Stimulated activated naive CD8-positive, alpha-beta T cell treated with anti-CD3 and anti-CD28 coated beads, Interleukin-15, amount 100 ng/mL, for 72 hours (primary cell): Measurements from ENCODE around the gene APBB1.

Source experiments
- ATAC-seq: fragments of 150-1000 bp; cut with Tn5 transposase; 2 replicates; pipeline ENCODE4 v1.10.0; 2021; ENCODE audit warnings: mild to moderate bottlenecking, moderate library complexity
- DNase-seq, 2 donors: peaks; one replicate each; pipeline ENCODE4 v3.0.0; 2021 to 2022
- H3K27ac Mint-ChIP-seq, 2 donors: one replicate each; pipeline ENCODE4 v1.8.0; 2022; ENCODE audit warnings: mild to moderate bottlenecking in 2 of 2, mixed read lengths in 2 of 2, moderate library complexity in 2 of 2
- H3K27me3 Mint-ChIP-seq: one replicate; pipeline ENCODE4 v1.8.0; 2022; ENCODE audit warnings: mixed read lengths
- H3K4me1 Mint-ChIP-seq: one replicate; pipeline ENCODE4 v1.8.0; 2022; ENCODE audit warnings: mild to moderate bottlenecking, mixed read lengths
- H3K4me3 Mint-ChIP-seq, 2 donors: one replicate each; pipeline ENCODE4 v1.8.0; 2022; ENCODE audit warnings: mild to moderate bottlenecking in 2 of 2, mixed read lengths in 2 of 2, moderate library complexity in 1 of 2
- H3K9me3 Mint-ChIP-seq, 2 donors: one replicate each; pipeline ENCODE4 v1.8.0; 2022; ENCODE audit warnings: mixed read lengths in 2 of 2

Gene APBB1

GRCh38 chr11:6419009-6419631 is at the start of gene APBB1:
TSS of gene APBB1 (minus strand) at chr11:6419094. CDS start at chr11:6411347, 7,747 bp downstream.
- DNase-seq, result peak; percentile 66 to 69
- Mint-ChIP-seq H3K9me3 (no peaks in the 10 kb centered on the region), H3K4me3 (peak within 1 kb of the TSS; percentile 72 to 79), H3K4me1 (no peaks in the 10 kb centered on the region), H3K27me3 (peaks cover 17% of the 10 kb centered on the region), H3K27ac (peak within 1 kb of the TSS; percentile 3 to 69)
- peak; percentile 62 for ATAC-seq

GRCh38 chr11:6459099-6459450 is 40.2 kb upstream of the APBB1 start:
- H3K9me3 Mint-ChIP-seq, result no peaks in the 10 kb centered on the region
- no peak overlapping the region for H3K27ac Mint-ChIP-seq
- H3K4me3 Mint-ChIP-seq, result no peak overlapping the region
- no peak for DNase-seq
- ATAC-seq, result no peak
- H3K27me3 Mint-ChIP-seq, result no peaks in the 10 kb centered on the region
- no peaks in the 10 kb centered on the region for H3K4me1 Mint-ChIP-seq

- Mint-ChIP-seq H3K9me3 (no peaks in the 10 kb centered on the region), H3K4me1 (no peaks in the 10 kb centered on the region), H3K4me3 (no peak overlapping the region), H3K27ac (peak overlapping the region in 1 of 2 donors; percentile 37), H3K27me3 (no peaks in the 10 kb centered on the region)
- no peak for ATAC-seq
- DNase-seq, result no peak
Measured at GRCh38 chr11:6458352-6459098, 39.6 kb upstream of the APBB1 start.

- Mint-ChIP-seq H3K9me3 (no peaks in the 10 kb centered on the region), H3K27me3 (no peaks in the 10 kb centered on the region), H3K27ac (no peak overlapping the region), H3K4me1 (no peaks in the 10 kb centered on the region), H3K4me3 (no peak overlapping the region)
- ATAC-seq (peak; percentile 35), DNase-seq (no peak)
Measured at GRCh38 chr11:6457581-6458320, 38.9 kb upstream of the APBB1 start.

GRCh38 chr11:6456361-6457073 is 37.6 kb upstream of the APBB1 start:
- no peak overlapping the region for H3K4me3 Mint-ChIP-seq
- ATAC-seq, result peak; percentile 36
- no peaks in the 10 kb centered on the region for H3K4me1 Mint-ChIP-seq
- no peaks in the 10 kb centered on the region for H3K9me3 Mint-ChIP-seq
- DNase-seq, result no peak
- H3K27ac Mint-ChIP-seq, result no peak overlapping the region
- H3K27me3 Mint-ChIP-seq, result no peaks in the 10 kb centered on the region

- DNase-seq (no peak), ATAC-seq (no peak)
- Mint-ChIP-seq H3K27ac (no peak overlapping the region), H3K4me3 (no peak overlapping the region), H3K4me1 (no peaks in the 10 kb centered on the region), H3K9me3 (no peaks in the 10 kb centered on the region), H3K27me3 (no peaks in the 10 kb centered on the region)
Measured at GRCh38 chr11:6455070-6455469, 36.2 kb upstream of the APBB1 start.

- Mint-ChIP-seq H3K4me1 (no peaks in the 10 kb centered on the region), H3K27ac (no peak overlapping the region), H3K4me3 (no peak overlapping the region), H3K9me3 (no peaks in the 10 kb centered on the region), H3K27me3 (no peaks in the 10 kb centered on the region)
- DNase-seq (no peak), ATAC-seq (no peak)
Measured at GRCh38 chr11:6453152-6453551, 34.3 kb upstream of the APBB1 start.

- H3K4me1 Mint-ChIP-seq, result no peaks in the 10 kb centered on the region
- no peak for ATAC-seq
- no peak for DNase-seq
Measured at GRCh38 chr11:6452219-6452618, 33.3 kb upstream of the APBB1 start.

GRCh38 chr11:6448574-6448973 is 29.7 kb upstream of the APBB1 start:
- ATAC-seq (peak; percentile 54), DNase-seq (no peak)
- Mint-ChIP-seq H3K27ac (no peak overlapping the region), H3K4me1 (no peaks in the 10 kb centered on the region), H3K9me3 (no peaks in the 10 kb centered on the region), H3K27me3 (no peaks in the 10 kb centered on the region), H3K4me3 (no peak overlapping the region)

More at GRCh38 chr11:6452219-6452618, 33.3 kb upstream of the APBB1 start:
- Mint-ChIP-seq H3K27ac (no peak overlapping the region), H3K9me3 (no peaks in the 10 kb centered on the region), H3K27me3 (no peaks in the 10 kb centered on the region), H3K4me3 (no peak overlapping the region)

- peak; percentile 79 for ATAC-seq
- no peaks in the 10 kb centered on the region for H3K9me3 Mint-ChIP-seq
- H3K4me1 Mint-ChIP-seq, result no peaks in the 10 kb centered on the region
- DNase-seq, result peak; percentile 47 to 48
- H3K27ac Mint-ChIP-seq, result no peak overlapping the region
- no peaks in the 10 kb centered on the region for H3K27me3 Mint-ChIP-seq
- no peak overlapping the region for H3K4me3 Mint-ChIP-seq
Measured at GRCh38 chr11:6443269-6444003, 24.5 kb upstream of the APBB1 start.

GRCh38 chr11:6442441-6442840 is 23.5 kb upstream of the APBB1 start:
- no peaks in the 10 kb centered on the region for H3K4me1 Mint-ChIP-seq
- no peak overlapping the region for H3K4me3 Mint-ChIP-seq
- H3K27ac Mint-ChIP-seq, result no peak overlapping the region
- DNase-seq (no peak), ATAC-seq (no peak)
- no peaks in the 10 kb centered on the region for H3K9me3 Mint-ChIP-seq
- no peaks in the 10 kb centered on the region for H3K27me3 Mint-ChIP-seq

GRCh38 chr11:6440906-6441358 is 22.0 kb upstream of the APBB1 start, which contains the start of gene HPX:
TSS of gene HPX (minus strand) at chr11:6440987. CDS start at chr11:6440963, 24 bp downstream.
- H3K9me3 Mint-ChIP-seq, result no peaks in the 10 kb centered on the region
- ATAC-seq, result no peak
- no peak within 1 kb of the TSS for H3K4me3 Mint-ChIP-seq
- H3K27me3 Mint-ChIP-seq, result no peaks in the 10 kb centered on the region
- H3K27ac Mint-ChIP-seq, result no peak within 1 kb of the TSS
- no peak for DNase-seq
- no peaks in the 10 kb centered on the region for H3K4me1 Mint-ChIP-seq

GRCh38 chr11:6438979-6439571 is 20.2 kb upstream of the APBB1 start:
- H3K4me1 Mint-ChIP-seq, result no peaks in the 10 kb centered on the region
- H3K4me3 Mint-ChIP-seq, result no peak overlapping the region
- no peak overlapping the region for H3K27ac Mint-ChIP-seq
- no peaks in the 10 kb centered on the region for H3K27me3 Mint-ChIP-seq
- no peak for ATAC-seq
- peak in 1 of 2 donors; percentile 21 for DNase-seq
- no peaks in the 10 kb centered on the region for H3K9me3 Mint-ChIP-seq

- Mint-ChIP-seq H3K27me3 (no peaks in the 10 kb centered on the region), H3K9me3 (no peaks in the 10 kb centered on the region), H3K27ac (no peak overlapping the region), H3K4me1 (no peaks in the 10 kb centered on the region), H3K4me3 (no peak overlapping the region)
- DNase-seq (no peak), ATAC-seq (peak; percentile 75)
Measured at GRCh38 chr11:6437993-6438392, 19.1 kb upstream of the APBB1 start.
